HEK293T (cell line): Measurements from ENCODE around the gene FAM76B.

Source experiments
- CTCF ChIA-PET: fragments of 350-600 bp; formaldehyde crosslinking; extraction: SDS; loops from one replicate; lab custom pipeline; 2021; ENCODE audit warnings: antibody characterized with exemption, inconsistent platforms; lab: Yijun Ruan, JAX
- POLR2A ChIA-PET: fragments of 350-600 bp; formaldehyde crosslinking; extraction: SDS; loops from one replicate; lab custom pipeline; 2020; ENCODE audit warnings: antibody characterized with exemption, inconsistent platforms; lab: Yijun Ruan, JAX
- DNase-seq: peaks from one replicate; pipeline ENCODE4 v3.0.0; 2012; ENCODE audit warnings: mixed read lengths; ENCODE audit errors: extremely low spot score
- ARNT ChIP-seq: fragments of 450-650 bp; IDR thresholded peaks from 2 replicates; pipeline ENCODE4 v1.6.1; 2017; ENCODE audit warnings: mild to moderate bottlenecking
- BHLHE40 ChIP-seq: fragments of 450-650 bp; IDR thresholded peaks from 2 replicates; pipeline ENCODE4 v1.6.1; 2016; ENCODE audit warnings: mild to moderate bottlenecking, moderate library complexity, borderline replicate concordance
- CTBP1 ChIP-seq: fragments of 450-650 bp; IDR thresholded peaks from 2 replicates; pipeline ENCODE4 v1.6.1; 2016; ENCODE audit warnings: borderline replicate concordance
- ELF4 ChIP-seq: fragments of 450-650 bp; IDR thresholded peaks from 2 replicates; pipeline ENCODE4 v1.6.1; 2017; ENCODE audit warnings: antibody characterized with exemption
- FOXA1 ChIP-seq: fragments of 450-650 bp; IDR thresholded peaks from 2 replicates; pipeline ENCODE4 v1.6.1; 2016; ENCODE audit warnings: mild to moderate bottlenecking
- FOXK2 ChIP-seq: fragments of 450-650 bp; IDR thresholded peaks from 2 replicates; pipeline ENCODE4 v1.6.1; 2016; ENCODE audit warnings: mild to moderate bottlenecking
- FOXM1 ChIP-seq: fragments of 450-650 bp; IDR thresholded peaks from 2 replicates; pipeline ENCODE4 v1.6.1; 2017; ENCODE audit warnings: mild to moderate bottlenecking, borderline replicate concordance
- HDGF ChIP-seq: fragments of 450-650 bp; IDR thresholded peaks from 2 replicates; pipeline ENCODE4 v1.6.1; 2017; ENCODE audit warnings: antibody characterized with exemption, borderline replicate concordance
- L3MBTL2 ChIP-seq: fragments of 450-650 bp; conservative IDR thresholded peaks from 2 replicates; pipeline ENCODE4 v1.6.1; 2016; ENCODE audit warnings: mild to moderate bottlenecking
- LEF1 ChIP-seq: fragments of 450-650 bp; IDR thresholded peaks from 2 replicates; pipeline ENCODE4 v1.6.1; 2017; ENCODE audit warnings: mild to moderate bottlenecking, borderline replicate concordance
- NFRKB ChIP-seq: fragments of 450-650 bp; IDR thresholded peaks from 2 replicates; pipeline ENCODE4 v1.6.1; 2016; ENCODE audit warnings: mild to moderate bottlenecking, moderate library complexity
- SP1 ChIP-seq: fragments of 450-650 bp; IDR thresholded peaks from 2 replicates; pipeline ENCODE4 v1.6.1; 2017
- SUZ12 ChIP-seq: fragments of 450-650 bp; IDR thresholded peaks from 2 replicates; pipeline ENCODE4 v1.6.1; 2016; ENCODE audit warnings: mild to moderate bottlenecking
- TARDBP ChIP-seq: fragments of 450-650 bp; IDR thresholded peaks from 2 replicates; pipeline ENCODE4 v1.6.1; 2016
- ZNF384 ChIP-seq: fragments of 450-650 bp; IDR thresholded peaks from 2 replicates; pipeline ENCODE4 v1.6.1; 2016
- TF ChIP-seq, protein P1 (sequence below): fragments of 450-650 bp; IDR thresholded peaks from 2 replicates; pipeline ENCODE4 v1.6.1; 2016

The FAM76B gene

DNA sequence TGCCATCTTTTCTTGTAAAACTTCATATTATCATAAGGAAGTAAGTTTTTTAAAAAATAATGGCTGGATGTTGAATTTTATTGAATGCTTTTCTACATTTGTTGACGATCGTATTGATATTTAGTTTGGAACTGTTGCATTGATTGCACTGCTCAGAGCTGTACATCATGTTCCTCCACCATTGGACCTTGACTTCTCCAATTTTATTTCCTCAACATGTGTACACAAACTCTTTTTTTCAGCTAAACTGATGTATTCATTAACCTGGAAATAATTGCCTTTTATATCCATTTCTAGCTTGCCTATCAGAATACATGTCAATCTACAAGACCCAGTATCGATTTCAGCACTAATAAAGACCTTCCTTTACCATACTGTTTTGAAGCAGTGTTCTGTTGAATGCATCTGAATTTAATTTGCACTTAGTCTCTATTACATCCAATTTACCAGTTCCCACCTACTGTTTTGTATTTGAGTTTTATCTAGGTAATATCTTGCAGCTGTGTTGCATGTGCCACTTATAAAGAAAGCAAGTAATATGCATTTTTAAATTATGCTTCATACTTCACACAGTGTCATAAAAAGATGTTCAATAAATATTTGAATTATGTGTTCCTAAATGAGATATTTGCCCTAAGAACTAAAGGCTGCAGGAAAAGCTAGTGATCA lies 6.2 kb upstream of the FAM76B start:
- TF ChIP-seq ELF4 (no peak), CTBP1 (no peak), L3MBTL2 (no peak), TARDBP (no peak), NFRKB (no peak), HDGF (no peak)
- TF ChIP-seq, protein P1, sequence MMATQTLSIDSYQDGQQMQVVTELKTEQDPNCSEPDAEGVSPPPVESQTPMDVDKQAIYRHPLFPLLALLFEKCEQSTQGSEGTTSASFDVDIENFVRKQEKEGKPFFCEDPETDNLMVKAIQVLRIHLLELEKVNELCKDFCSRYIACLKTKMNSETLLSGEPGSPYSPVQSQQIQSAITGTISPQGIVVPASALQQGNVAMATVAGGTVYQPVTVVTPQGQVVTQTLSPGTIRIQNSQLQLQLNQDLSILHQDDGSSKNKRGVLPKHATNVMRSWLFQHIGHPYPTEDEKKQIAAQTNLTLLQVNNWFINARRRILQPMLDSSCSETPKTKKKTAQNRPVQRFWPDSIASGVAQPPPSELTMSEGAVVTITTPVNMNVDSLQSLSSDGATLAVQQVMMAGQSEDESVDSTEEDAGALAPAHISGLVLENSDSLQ, result 0 out of 2 replicates have a peak, but pooled peaks have one; percentile 18
- ChIA-PET POLR2A (no interaction called here), CTCF (no interaction called here)
- no peak for DNase-seq

GRCh38 chr11:95794086-95794485 lies 4.5 kb upstream of the FAM76B start:
- CTCF ChIA-PET, result no interaction called here
- no peak for TF ChIP-seq ELF4
- TF ChIP-seq L3MBTL2, result no peak
- no peak for TF ChIP-seq CTBP1
- no peak for TF ChIP-seq BHLHE40
- TF ChIP-seq TARDBP, result no peak
- TF ChIP-seq NFRKB, result no peak
- POLR2A ChIA-PET, result no interaction called here
- DNase-seq, result no peak

DNA sequence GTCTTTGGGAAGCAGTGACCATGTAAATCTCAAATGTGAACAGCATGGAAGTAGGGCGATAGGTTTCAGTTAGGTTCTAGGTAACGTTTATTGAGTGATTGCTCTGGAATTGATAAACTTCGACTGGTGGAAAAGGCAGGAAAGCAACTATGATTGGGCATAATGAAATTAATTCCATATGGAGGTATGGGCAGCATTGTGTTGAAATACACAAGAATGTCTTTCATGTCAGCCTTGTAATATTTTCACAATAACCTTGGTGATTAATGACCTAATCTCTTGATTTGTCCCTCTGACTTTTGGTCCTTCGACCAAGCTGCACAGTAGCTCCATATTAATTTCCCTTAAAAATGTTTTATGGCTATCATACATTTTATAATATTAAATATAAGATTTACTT lies 3.5 kb upstream of the FAM76B start:
- POLR2A ChIA-PET, result no interaction called here
- TF ChIP-seq CTBP1 (no peak), ELF4 (no peak), TARDBP (no peak), SUZ12 (no peak)
- no peak for DNase-seq
- CTCF ChIA-PET, result no interaction called here

- no peak for DNase-seq
Measured at GRCh38 chr11:95792700-95793099, 3.1 kb upstream of the FAM76B start.

GRCh38 chr11:95792200-95792599 lies 2.6 kb upstream of the FAM76B start:
- CTCF ChIA-PET, result no interaction called here
- POLR2A ChIA-PET, result no interaction called here
- TF ChIP-seq, protein P1, result no peak
- TF ChIP-seq ARNT, result no peak
- TF ChIP-seq ZNF384, result no peak
- TF ChIP-seq FOXK2, result no peak
- TF ChIP-seq FOXA1, result no peak
- TF ChIP-seq CTBP1, result no peak
- TF ChIP-seq NFRKB, result no peak
- no peak for TF ChIP-seq TARDBP
- TF ChIP-seq FOXM1, result no peak
- no peak for TF ChIP-seq LEF1
- no peak for TF ChIP-seq HDGF
- TF ChIP-seq L3MBTL2, result no peak
- TF ChIP-seq SP1, result no peak
- no peak for TF ChIP-seq ELF4
- TF ChIP-seq SUZ12, result no peak
- DNase-seq, result no peak

More at GRCh38 chr11:95792700-95793099, 3.1 kb upstream of the FAM76B start:
- CTCF ChIA-PET, result no interaction called here
- POLR2A ChIA-PET, result no interaction called here
- TF ChIP-seq LEF1 (no peak), SUZ12 (no peak), BHLHE40 (no peak), ZNF384 (no peak), FOXM1 (no peak), SP1 (no peak), L3MBTL2 (no peak), FOXA1 (no peak)
- TF ChIP-seq, protein P1, result no peak

DNA sequence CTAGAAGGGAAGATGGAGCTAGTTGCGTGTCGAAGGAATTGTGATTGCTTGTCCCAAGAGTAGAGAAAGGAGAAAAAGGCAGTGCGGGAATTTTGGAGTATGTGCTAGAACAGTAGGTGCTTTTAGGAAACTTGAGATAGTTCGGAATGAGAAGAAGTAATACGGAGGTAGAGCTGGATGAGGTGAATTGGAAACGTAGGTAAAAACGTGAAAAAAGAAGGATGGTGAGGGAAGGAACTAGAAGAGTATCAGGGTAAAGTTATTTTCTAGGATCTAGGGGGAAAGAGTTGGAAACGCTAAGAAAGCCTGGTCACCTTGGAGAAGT lies 2.1 kb upstream of the FAM76B start:
- DNase-seq, result no peak
- ChIA-PET CTCF (interaction anchor here (0.8 kb wide), 1 partner anchor 45 kb away, joined by 3 read pairs; no protein-coding TSS in a partner anchor), POLR2A (interaction anchor here (1.0 to 2.5 kb wide), 2 partner anchors 8 to 547 kb away, joined by 3 to 11 read pairs; no protein-coding TSS in a partner anchor)
- TF ChIP-seq CTBP1 (no peak), L3MBTL2 (no peak), SP1 (no peak), FOXM1 (no peak), LEF1 (no peak), FOXK2 (no peak)
